GM18867 (cell line): Measurements from ENCODE around the gene UNC13D.
"Not testable (repeated sequence)": the region's sequence is repeated elsewhere in the genome, so short reads cannot be mapped to it uniquely, and the experiment has no call there.

ENCODE experiments used
- ATAC-seq: cut with Tn5 transposase; IDR thresholded peaks from one replicate; pipeline ENCODE4 v1.9.1; 2021; ENCODE audit warnings: mild to moderate bottlenecking, moderate library complexity; ENCODE audit not compliant: unreplicated experiment

Gene UNC13D

DNA sequence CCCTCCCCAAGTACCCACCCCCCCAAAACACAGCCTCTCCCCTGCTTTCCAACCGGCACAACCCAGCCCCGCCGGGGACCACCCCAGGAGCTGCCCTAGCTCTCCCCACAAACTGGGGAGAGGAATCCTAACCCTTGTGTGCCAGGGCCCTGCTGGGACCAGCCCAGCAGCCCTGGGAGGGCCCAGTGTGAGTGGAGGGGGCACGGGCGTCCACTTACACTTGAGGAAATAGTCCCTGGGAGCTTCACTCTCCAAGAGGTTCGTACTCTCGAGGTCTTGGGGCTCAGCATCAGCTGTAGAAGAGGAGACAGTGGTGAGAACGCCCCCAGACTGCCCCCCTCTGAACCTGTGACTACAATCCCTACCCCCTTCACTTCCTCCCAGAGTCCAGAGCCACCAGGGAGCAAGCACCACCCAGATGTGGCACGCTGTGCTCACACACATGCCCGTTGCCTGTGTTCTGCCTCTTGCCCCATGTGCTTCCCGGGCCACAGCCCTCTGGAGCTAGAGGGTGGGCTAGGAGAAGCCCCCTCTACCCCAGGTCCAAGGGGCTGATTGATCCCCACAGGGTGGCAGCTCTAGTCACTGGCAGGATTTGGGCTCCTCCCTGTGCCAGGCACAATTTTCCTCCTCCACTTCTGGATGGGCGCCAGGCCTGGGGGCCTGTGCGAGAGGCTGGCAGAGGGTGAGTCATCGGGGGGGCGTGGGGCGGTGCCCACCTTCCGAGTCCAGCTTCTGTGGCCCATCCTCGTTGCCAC is 31.2 kb upstream of the UNC13D start:
- no peak for ATAC-seq

- ATAC-seq: no peak
These were observed 30.3 kb upstream of the UNC13D start for GRCh38 chr17:75874323-75875181.

GRCh38 chr17:75873587-75874322 is 29.6 kb upstream of the UNC13D start:
- no peak for ATAC-seq

- ATAC-seq: no peak
These were observed 28.5 kb upstream of the UNC13D start for GRCh38 chr17:75872434-75873351.

- not testable (repeated sequence) for ATAC-seq
These were observed 26.0 kb upstream of the UNC13D start for GRCh38 chr17:75870228-75870627.

GRCh38 chr17:75869282-75870141 is 25.3 kb upstream of the UNC13D start:
- ATAC-seq: no peak

- ATAC-seq: not testable (repeated sequence)
These were observed 24.6 kb upstream of the UNC13D start for GRCh38 chr17:75868730-75869281.

DNA sequence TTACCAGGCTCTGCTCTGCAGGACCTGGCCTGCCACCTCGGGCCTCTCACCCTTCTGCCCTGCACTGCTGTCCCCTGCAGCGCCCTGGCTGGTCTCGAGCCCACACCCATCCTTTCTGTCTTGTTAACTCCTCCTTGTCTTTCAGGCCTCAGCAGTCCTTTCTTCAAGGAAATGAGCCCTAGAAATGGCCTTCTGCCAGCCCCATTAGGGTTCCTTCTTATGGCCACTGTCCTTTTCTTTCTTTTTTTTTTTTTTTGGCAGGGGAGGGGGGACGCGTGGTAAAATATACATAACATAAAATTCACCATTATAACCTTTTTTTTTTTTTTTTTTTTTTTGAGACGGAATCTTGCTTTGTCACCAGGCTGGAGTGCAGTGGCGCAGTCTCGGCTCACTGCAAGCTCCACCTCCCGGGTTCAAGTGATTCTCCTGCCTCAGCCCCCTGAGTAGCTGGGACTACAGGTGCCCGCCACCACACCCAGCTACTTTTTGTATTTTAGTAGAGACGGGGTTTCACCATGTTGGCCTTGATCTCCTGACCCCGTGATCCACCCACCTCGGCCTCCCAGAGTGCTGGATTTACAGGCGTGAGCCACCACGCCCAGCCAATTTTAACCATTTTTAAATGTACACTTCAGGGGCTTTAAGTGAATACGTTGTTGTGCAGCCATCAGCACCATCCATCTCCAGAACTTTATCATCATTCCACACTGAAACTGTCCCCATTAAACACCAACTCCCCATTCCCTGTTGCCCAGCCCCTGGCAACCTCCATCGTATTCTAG is 21.4 kb upstream of the UNC13D start:
- not testable (repeated sequence) for ATAC-seq

GRCh38 chr17:75864887-75865286 is 20.7 kb upstream of the UNC13D start:
- peak; percentile 19 for ATAC-seq

- peak; percentile 85 for ATAC-seq
These were observed 20.3 kb upstream of the UNC13D start for GRCh38 chr17:75864448-75864871.

DNA sequence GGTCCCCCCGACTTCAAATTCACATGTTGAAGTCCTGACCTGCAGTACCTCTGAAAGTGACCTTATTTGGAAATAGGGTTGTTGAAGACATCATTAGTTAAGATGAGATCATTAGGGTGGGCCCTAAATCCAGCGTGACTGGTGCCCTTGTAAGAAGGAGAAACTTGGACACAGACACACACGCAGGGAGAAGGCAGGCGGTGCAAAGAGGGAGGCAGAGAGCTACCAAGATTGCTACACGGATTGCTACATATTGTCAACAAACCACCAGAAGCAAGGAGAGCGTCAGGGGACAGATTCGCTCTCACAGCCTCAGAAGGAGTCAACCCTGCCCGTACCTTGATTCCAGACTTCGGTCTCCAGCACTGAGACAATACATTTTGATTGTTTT is 17.7 kb upstream of the UNC13D start:
- no peak for ATAC-seq

DNA sequence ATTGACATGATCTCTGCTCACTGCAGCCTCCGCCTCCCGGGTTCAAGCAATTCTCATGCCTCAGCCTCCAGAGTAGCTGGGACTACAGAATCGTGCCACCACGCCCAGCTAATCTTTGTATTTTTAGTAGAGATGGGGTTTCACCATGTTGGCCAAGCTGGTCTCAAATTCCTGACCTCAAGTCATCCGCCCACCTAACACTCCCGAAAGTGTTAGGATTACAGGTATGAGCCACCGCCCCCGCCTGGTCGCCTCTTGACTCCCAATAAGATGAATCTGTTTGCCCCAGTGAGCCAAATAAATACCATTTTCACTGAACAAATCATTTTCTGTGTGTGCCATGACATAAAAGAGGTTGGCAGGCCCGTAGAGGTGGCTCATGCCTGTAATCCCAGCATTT is 15.2 kb upstream of the UNC13D start:
- not testable (repeated sequence) for ATAC-seq

GRCh38 chr17:75856062-75856756 is 12.0 kb upstream of the UNC13D start:
- peak; percentile 26 for ATAC-seq

DNA sequence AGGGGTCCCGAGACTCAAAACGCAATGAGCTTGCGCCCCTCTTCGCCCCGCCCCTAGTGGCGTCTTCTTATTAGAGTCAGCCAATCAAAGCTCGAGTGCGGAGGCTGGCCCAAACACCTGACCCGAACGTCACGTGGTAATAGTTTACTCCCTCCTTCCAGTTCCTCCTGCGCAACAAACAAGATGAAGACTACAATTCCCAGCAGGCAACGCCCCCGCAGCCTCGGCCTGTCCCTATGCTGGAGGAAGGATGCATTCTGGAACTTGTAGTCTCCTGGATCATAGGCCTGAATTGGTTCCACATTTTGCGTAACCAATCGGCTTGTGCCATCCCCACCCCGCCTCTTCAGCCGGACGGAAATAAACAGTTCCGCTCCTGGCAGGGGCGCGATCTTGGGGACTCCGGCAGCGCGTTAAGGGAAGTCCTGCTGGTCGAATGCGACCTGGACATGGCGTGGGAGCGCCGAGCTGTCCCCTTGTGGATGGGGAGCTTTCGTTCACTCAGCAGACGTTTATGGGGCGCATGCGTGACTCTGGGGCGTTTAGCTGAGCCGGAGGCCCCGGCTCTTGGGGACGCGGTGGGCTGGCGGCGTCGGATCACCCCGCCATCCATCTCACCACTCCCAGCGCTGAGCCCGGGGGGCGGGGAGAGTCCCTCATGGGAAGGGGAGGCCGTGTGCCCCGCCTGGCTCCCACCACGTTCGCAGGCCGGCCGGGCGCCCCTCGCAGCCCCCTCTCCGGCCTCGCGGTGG is 11.3 kb upstream of the UNC13D start, which contains the start of gene WBP2:
Gene WBP2 (minus strand): TSS at position 26 of the 752 bp plus-strand sequence. CDS start 38 bp downstream, outside the sequence.
- peak; percentile 86 for ATAC-seq

GRCh38 chr17:75854881-75855309 is 10.7 kb upstream of the UNC13D start:
- no peak for ATAC-seq

DNA sequence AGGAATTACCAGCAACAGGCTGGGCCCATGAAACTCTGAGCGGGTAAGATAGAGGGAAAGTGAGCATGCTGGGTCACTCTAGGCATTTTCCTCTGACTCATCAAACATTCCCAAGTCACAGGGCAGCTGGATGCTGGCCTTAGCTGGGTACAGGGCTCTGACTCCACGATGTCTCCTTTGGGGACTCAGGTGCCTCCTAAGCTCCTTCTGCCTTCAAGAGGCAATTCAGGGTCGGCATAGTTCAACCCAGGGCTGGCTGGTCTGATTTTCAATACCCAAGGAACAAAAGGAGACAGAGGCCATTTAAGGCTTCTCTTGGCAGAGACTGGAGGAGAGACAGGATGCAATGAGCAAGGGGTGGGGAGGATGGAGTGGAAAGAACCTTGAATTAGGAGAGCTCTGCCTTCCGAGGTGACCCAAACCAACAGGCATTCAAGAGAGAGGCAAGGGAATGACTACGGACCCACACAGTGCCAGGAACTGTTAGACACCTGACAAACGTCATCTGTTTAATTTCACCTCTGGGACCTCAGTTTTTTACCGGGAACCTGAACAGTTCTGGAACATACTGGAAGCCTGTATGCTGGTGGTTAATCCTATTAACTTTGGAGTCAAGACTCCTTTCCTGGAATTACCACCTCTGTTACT is 10.0 kb upstream of the UNC13D start:
- no peak for ATAC-seq
